Astrocyte of the cerebellum (primary cell): ENCODE measurements around the gene CDC26.
"Not testable (repeated sequence)": the region's sequence is repeated elsewhere in the genome, so short reads cannot be mapped to it uniquely, and the experiment has no call there.

Experiments
- DNase-seq: peaks from one replicate; pipeline ENCODE4 v3.0.0-alpha.2; 2011; ENCODE audit warnings: low read depth
- H3K4me3 ChIP-seq: 2 replicates; pipeline ENCODE4 v1.5.1; 2011; ENCODE audit warnings: mild to moderate bottlenecking, low read depth, low read length, moderate library complexity
- CTCF ChIP-seq: IDR thresholded peaks from 2 replicates; pipeline ENCODE4 v1.5.1; 2012; ENCODE audit warnings: low read length, low read depth, moderate library complexity, mild to moderate bottlenecking; ENCODE audit errors: missing control alignments
- in situ Hi-C: cut with HindIII; loops from 2 replicates; pipeline ENCODE4 v1.10.0; 2017; ENCODE audit warnings: low sequenced_read_pairs

The CDC26 gene

GRCh38 chr9:113296796-113297558 is 21.6 kb upstream of the CDC26 start:
- no peak overlapping the region for H3K4me3 ChIP-seq
- in situ Hi-C loops: loop anchor here (25.0 kb wide), 1 partner anchor 365 kb away; no protein-coding TSS in a partner anchor
- no peak for TF ChIP-seq CTCF
- DNase-seq: no peak

- DNase-seq, H3K4me3 ChIP-seq: not testable (repeated sequence)
- in situ Hi-C loops: loop anchor here (25.0 kb wide), 1 partner anchor 366 kb away; no protein-coding TSS in a partner anchor
Observed at GRCh38 chr9:113296247-113296646, 20.9 kb upstream of the CDC26 start.

GRCh38 chr9:113293285-113293878 is 18.0 kb upstream of the CDC26 start:
- TF ChIP-seq CTCF: no peak
- in situ Hi-C loops: loop anchor here (25.0 kb wide), 1 partner anchor 369 kb away; no protein-coding TSS in a partner anchor
- no peak overlapping the region for H3K4me3 ChIP-seq
- DNase-seq: no peak

- H3K4me3 ChIP-seq: no peak overlapping the region
- no peak for TF ChIP-seq CTCF
- DNase-seq: no peak
- in situ Hi-C loops: loop anchor here (25.0 kb wide), 1 partner anchor 372 kb away; no protein-coding TSS in a partner anchor
Observed at GRCh38 chr9:113290052-113290607, 14.8 kb upstream of the CDC26 start.

- no peak for DNase-seq
- no peak for TF ChIP-seq CTCF
- in situ Hi-C loops: loop anchor here (25.0 kb wide), 1 partner anchor 373 kb away; no protein-coding TSS in a partner anchor
- no peak overlapping the region for H3K4me3 ChIP-seq
Observed at GRCh38 chr9:113289091-113289490, 13.7 kb upstream of the CDC26 start.

- in situ Hi-C loops: loop anchor here (25.0 kb wide), 1 partner anchor 381 kb away; no protein-coding TSS in a partner anchor
- no peak for TF ChIP-seq CTCF
- no peak for DNase-seq
- H3K4me3 ChIP-seq: no peak overlapping the region
Observed at GRCh38 chr9:113281356-113281755, 6.0 kb upstream of the CDC26 start.
